DMS53 treated with DMSO at 0.1 percent for 48 hours (cell line): ENCODE measurements around the gene PDE9A.

Experiments used
- DNase-seq: peaks from one replicate; lab custom pipeline; 2025; ENCODE audit not compliant: unreplicated experiment; lab: John Stamatoyannopoulos, UW

Gene PDE9A

GRCh38 chr21:42754270-42754933 is 101.0 kb downstream of the PDE9A start:
- no peak for DNase-seq

GRCh38 chr21:42755031-42755665 is 101.7 kb downstream of the PDE9A start:
- no peak for DNase-seq

- DNase-seq = no peak
These were observed 102.6 kb downstream of the PDE9A start for GRCh38 chr21:42755766-42756579.

GRCh38 chr21:42756580-42757250 is 103.3 kb downstream of the PDE9A start:
- no peak for DNase-seq

- DNase-seq = no peak
These were observed 104.0 kb downstream of the PDE9A start for GRCh38 chr21:42757422-42757821.

- no peak for DNase-seq
These were observed 104.6 kb downstream of the PDE9A start for GRCh38 chr21:42757826-42758655.

- no peak for DNase-seq
These were observed 105.5 kb downstream of the PDE9A start for GRCh38 chr21:42758721-42759593.

- no peak for DNase-seq
These were observed 106.1 kb downstream of the PDE9A start for GRCh38 chr21:42759594-42759927.

GRCh38 chr21:42760361-42760950 is 107.0 kb downstream of the PDE9A start:
- DNase-seq = no peak

GRCh38 chr21:42760951-42761751 is 107.7 kb downstream of the PDE9A start:
- DNase-seq = no peak

- DNase-seq = no peak
These were observed 108.4 kb downstream of the PDE9A start for GRCh38 chr21:42761776-42762335.

GRCh38 chr21:42763581-42764442 is 110.4 kb downstream of the PDE9A start:
- no peak for DNase-seq

GRCh38 chr21:42764443-42764760 is 111.0 kb downstream of the PDE9A start:
- DNase-seq = no peak

- no peak for DNase-seq
These were observed 111.5 kb downstream of the PDE9A start for GRCh38 chr21:42764883-42765282.

- DNase-seq = no peak
These were observed 112.2 kb downstream of the PDE9A start for GRCh38 chr21:42765656-42766055.

- no peak for DNase-seq
These were observed 113.5 kb downstream of the PDE9A start for GRCh38 chr21:42766739-42767560.

- no peak for DNase-seq
These were observed 114.1 kb downstream of the PDE9A start for GRCh38 chr21:42767561-42767835.
